Measurements from ENCODE around the gene RAB17. TPM values are rescaled to one million over a fixed set of nuclear protein-coding genes. Genes with fewer than 3 reads are reported as not detected.

RAB17 gene
- total RNA-seq, 1 donor from 2014 or later, result 6.1 TPM

GRCh38 chr2:237540823-237541222 is 49.7 kb downstream of the RAB17 start:
- no peak for DNase-seq (ENCODE audit: low read depth)
- no peak for TF ChIP-seq CTCF (conservative IDR thresholded peaks at IDR 0.05; ENCODE audit: low read depth, low read length)
- no peak overlapping the region for H3K4me3 ChIP-seq (ENCODE audit: low read depth, low read length)

GRCh38 chr2:237540223-237540775 is 50.2 kb downstream of the RAB17 start:
- no peak for DNase-seq (ENCODE audit: low read depth)
- no peak overlapping the region for H3K4me3 ChIP-seq (ENCODE audit: low read depth, low read length)
- no peak for TF ChIP-seq CTCF (conservative IDR thresholded peaks at IDR 0.05; ENCODE audit: low read depth, low read length)

- DNase-seq (ENCODE audit: low read depth), result no peak
- no peak overlapping the region for H3K4me3 ChIP-seq (ENCODE audit: low read depth, low read length)
- TF ChIP-seq CTCF (conservative IDR thresholded peaks at IDR 0.05; ENCODE audit: low read depth, low read length), result no peak
Observed at GRCh38 chr2:237539681-237540080, 50.9 kb downstream of the RAB17 start.

- no peak overlapping the region for H3K4me3 ChIP-seq (ENCODE audit: low read depth, low read length)
- no peak for TF ChIP-seq CTCF (conservative IDR thresholded peaks at IDR 0.05; ENCODE audit: low read depth, low read length)
- DNase-seq (ENCODE audit: low read depth), result no peak
Observed at GRCh38 chr2:237538901-237539300, 51.6 kb downstream of the RAB17 start.

- no peak for DNase-seq (ENCODE audit: low read depth)
- H3K4me3 ChIP-seq (ENCODE audit: low read depth, low read length), result no peak overlapping the region
- TF ChIP-seq CTCF (conservative IDR thresholded peaks at IDR 0.05; ENCODE audit: low read depth, low read length), result no peak
Observed at GRCh38 chr2:237538001-237538720, 52.4 kb downstream of the RAB17 start.

GRCh38 chr2:237536617-237537016 is 53.9 kb downstream of the RAB17 start:
- H3K4me3 ChIP-seq (ENCODE audit: low read depth, low read length), result no peak overlapping the region
- no peak for TF ChIP-seq CTCF (conservative IDR thresholded peaks at IDR 0.05; ENCODE audit: low read depth, low read length)
- no peak for DNase-seq (ENCODE audit: low read depth)

- no peak for DNase-seq (ENCODE audit: low read depth)
- no peak for TF ChIP-seq CTCF (conservative IDR thresholded peaks at IDR 0.05; ENCODE audit: low read depth, low read length)
- H3K4me3 ChIP-seq (ENCODE audit: low read depth, low read length), result no peak overlapping the region
Observed at GRCh38 chr2:237536083-237536415, 54.5 kb downstream of the RAB17 start.

All from epithelial cell of proximal tubule (primary cell).